HG03135 (cell line): ENCODE data around the gene TTLL9.
"Not testable (repeated sequence)": the region's sequence is repeated elsewhere in the genome, so short reads cannot be mapped to it uniquely, and the experiment has no call there.

Experiments
- ATAC-seq: cut with Tn5 transposase; IDR thresholded peaks from one replicate; pipeline ENCODE4 v1.9.1; 2021; ENCODE audit warnings: mild to moderate bottlenecking, moderate library complexity; ENCODE audit not compliant: unreplicated experiment

TTLL9 gene, protein sequence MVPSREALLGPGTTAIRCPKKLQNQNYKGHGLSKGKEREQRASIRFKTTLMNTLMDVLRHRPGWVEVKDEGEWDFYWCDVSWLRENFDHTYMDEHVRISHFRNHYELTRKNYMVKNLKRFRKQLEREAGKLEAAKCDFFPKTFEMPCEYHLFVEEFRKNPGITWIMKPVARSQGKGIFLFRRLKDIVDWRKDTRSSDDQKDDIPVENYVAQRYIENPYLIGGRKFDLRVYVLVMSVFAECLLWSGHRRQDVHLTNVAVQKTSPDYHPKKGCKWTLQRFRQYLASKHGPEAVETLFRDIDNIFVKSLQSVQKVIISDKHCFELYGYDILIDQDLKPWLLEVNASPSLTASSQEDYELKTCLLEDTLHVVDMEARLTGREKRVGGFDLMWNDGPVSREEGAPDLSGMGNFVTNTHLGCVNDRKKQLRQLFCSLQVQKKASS

DNA sequence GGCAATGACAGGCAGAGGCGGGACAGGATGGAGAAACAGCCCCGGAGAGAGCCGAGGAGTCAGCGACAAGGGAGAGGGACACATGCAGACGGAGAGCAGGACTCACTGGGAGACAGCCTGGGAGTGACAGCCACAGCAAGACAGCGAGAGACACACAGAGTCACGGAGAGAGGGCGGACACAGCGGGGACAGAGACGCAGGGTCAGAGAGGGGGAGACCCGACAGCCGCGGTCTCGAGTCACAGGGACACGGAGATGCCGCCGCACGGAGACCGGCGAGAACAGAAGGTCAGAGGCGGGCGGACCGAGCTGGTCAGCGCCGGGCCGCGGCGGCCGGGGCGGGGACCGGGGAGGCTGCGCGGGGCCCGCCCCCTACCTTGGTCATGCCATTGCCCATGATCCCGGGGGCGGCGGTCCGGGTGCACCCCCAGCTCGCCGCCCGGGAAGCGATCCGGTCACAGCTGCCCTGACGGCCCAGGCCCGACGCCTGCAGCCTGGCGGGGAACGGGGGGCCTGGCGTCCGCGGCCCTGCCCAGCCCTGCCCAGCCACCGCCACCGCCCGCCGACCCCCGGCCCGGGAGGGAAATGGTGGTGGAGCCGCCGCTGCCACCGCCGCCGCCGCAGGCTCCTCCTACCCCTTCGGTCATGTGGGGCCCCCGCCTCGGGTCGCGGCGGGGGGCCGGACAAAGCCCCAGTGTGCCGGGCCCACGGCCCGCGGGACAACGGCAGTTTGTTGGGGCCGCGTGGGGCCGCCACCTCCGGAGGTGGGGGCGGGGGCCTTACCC is at the start of gene TTLL9, which contains the start of gene DUSP15:
TTLL9 (plus strand) TSS at position 693 of the 784 bp plus-strand sequence. CDS start 493 bp downstream, outside the sequence.
DUSP15 (minus strand) TSS at position 586 of the 784 bp plus-strand sequence; CDS start at position 396, 190 bp downstream.
- no peak for ATAC-seq

GRCh38 chr20:31821427-31821826 is 49.0 kb upstream of the TTLL9 start:
- no peak for ATAC-seq

DNA sequence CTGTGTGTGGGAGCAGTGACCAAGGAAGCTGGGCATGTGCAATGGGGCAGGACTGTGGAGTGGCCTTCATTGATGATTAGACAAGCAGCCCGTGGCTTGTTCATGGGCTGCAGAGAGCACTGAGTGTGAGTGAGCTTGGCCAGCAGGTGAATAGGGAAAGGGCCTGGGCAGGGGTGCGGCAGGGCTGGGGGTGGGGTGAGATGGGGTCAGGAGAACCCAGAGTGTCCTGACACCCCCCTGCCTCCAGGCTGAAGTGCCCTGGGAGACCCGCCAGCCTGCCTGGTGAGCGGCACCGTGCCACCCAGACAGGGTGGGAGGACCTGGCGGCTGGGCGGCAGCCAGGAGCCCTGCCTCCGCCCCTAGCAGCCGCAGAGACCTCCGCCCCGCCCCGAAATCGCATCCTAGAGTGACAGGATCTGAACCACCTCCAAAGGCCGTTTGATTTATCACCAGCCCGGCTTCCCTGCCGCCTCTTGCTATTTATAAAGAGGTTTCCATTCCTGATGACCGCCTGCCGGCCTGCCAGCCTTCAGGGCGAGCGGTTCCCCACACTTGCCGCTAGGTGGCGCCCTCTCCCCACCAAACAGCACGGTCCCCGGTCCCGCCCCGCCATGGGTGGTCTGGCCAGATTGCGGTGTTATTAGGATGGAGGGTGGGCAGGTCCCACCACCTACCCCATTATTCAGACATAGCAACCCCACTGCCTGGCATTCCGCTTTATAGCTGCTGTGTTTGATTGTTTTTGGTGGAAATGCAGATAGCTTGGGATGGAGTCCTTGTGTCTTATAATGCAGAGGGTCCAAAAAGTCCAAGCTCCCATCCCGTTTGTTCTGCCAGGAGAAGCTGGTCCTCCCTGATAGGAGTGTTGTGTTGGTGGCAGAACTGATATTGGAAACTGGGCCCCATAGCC is 47.8 kb upstream of the TTLL9 start:
- peak; percentile 83 for ATAC-seq

DNA sequence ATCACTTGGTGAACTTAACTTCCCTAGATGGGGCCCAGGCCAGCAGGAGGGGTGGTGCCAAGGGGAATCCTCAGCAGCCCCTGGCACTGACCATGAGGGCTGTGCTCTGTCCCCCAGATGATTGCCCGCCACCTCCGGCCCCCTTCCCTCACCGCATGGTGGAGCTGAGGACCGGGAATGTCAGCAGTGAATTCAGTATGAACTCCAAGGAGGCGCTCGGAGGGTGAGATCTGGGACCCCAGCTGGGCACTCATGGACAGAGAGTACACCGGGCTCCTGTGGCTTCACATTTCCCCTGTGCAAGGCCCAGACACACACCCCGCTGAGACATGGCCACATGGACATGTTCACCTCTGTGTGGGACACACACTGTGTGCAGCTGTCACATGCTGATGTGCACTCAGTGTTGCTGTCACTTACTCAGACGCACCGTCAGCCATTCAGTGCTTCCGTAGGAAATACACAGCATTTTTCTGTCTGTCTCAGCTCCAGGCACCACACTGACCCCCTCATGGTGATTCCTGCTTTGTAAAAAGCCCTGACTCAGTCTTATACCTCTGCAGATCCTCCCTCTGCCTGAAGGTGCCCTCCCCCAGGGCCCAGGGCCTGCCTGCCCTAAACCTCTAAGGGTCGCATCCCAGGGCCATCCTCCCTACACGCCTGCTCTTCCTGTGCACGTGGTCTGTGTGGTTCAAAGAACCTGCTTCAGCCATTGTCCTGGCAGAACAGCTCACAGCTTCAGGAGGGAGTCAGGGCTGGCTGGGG is 46.9 kb upstream of the TTLL9 start:
- no peak for ATAC-seq

- no peak for ATAC-seq
Measured at GRCh38 chr20:31824125-31824485, 46.3 kb upstream of the TTLL9 start.

GRCh38 chr20:31824554-31825313 is 45.7 kb upstream of the TTLL9 start:
- ATAC-seq = no peak

DNA sequence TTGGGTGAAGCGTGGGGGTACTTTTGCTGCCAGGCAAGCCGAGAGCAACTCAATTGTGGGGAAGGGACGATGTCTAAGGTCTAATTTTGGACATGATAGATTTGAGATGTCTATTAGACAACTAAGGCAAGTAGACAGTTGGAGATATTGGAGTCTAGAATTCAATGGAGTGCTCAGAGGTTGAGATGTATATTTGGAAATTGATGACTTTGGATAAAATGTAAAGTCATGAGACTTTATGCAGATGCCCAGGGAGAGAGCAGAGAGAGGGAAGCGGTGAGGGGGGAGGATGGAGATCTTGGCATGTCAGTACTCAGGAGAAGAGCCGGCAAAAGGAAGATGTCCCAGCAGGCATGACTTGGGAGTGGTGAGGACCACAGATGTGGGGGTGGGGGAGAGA is 44.4 kb upstream of the TTLL9 start:
- no peak for ATAC-seq

DNA sequence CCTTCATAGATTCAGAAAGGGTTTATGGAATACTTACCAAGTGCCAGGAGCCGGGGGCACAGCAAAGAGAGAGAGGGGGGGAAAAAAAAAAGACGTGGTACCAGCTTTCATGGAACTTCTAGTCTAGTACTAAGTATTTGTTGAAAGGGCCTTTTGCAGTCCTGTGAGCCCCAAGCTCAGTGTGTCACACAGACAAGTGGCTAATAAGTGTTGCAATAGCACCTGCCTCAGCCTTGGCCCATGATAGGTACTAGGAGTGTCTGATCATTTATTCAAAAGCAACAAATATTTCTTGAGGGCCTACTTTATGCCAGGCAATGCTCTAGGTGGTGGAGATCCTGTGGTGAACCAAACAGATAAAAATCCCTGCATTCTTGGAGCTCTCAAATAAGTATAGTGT is 43.4 kb upstream of the TTLL9 start:
- no peak for ATAC-seq

GRCh38 chr20:31828016-31828415 is 42.4 kb upstream of the TTLL9 start:
- not testable (repeated sequence) for ATAC-seq

GRCh38 chr20:31829731-31830130 is 40.7 kb upstream of the TTLL9 start:
- no peak for ATAC-seq

DNA sequence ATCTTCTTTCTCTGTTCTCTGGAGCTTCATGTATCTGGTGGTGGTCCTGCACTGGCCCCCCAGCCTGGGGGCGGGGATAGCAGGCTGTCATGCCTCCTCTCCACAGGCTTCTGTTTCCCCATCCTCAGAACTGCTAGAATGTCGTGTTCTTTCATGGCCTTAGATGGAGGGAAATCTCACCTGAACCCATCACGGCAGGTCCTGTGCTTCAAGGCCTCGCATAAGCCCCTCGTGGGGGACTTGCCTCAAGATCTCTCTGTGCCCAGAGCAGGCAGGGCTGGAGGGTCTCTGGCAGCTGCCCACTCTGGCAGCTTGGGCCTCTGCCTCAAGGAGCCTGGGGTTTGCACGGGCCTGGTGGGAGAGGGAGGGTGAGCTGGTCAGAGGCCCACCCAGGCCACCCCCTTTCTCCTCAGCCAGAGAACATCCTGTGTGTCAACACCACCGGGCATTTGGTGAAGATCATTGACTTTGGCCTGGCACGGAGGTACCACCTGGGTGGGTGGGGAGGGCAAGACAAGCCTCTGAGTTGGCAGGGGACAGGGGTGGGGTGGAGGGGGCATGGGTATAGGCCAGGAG is 39.9 kb upstream of the TTLL9 start:
- ATAC-seq = no peak

GRCh38 chr20:31831211-31831610 is 39.2 kb upstream of the TTLL9 start:
- ATAC-seq = no peak

DNA sequence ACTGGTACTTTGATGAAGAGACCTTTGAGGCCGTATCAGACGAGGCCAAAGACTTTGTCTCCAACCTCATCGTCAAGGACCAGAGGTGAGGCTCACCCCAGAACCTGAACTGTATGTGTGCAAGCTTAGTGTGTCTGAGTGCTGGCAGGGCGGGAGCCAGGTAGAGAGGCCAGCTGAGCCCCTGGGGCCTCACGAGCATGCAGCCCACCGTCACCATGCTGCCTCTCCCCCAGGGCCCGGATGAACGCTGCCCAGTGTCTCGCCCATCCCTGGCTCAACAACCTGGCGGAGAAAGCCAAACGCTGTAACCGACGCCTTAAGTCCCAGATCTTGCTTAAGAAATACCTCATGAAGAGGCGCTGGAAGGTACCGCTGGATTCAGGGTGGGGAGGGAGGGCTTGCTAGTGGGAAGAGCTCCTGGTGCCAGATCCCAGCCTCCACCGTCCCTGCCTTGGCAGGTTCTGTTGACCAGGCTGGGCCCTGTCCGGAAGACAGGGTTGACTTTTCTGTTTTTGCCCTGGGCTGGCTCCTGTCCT is 38.6 kb upstream of the TTLL9 start:
- ATAC-seq = no peak

GRCh38 chr20:31833130-31833930 is 37.1 kb upstream of the TTLL9 start:
- ATAC-seq = no peak

DNA sequence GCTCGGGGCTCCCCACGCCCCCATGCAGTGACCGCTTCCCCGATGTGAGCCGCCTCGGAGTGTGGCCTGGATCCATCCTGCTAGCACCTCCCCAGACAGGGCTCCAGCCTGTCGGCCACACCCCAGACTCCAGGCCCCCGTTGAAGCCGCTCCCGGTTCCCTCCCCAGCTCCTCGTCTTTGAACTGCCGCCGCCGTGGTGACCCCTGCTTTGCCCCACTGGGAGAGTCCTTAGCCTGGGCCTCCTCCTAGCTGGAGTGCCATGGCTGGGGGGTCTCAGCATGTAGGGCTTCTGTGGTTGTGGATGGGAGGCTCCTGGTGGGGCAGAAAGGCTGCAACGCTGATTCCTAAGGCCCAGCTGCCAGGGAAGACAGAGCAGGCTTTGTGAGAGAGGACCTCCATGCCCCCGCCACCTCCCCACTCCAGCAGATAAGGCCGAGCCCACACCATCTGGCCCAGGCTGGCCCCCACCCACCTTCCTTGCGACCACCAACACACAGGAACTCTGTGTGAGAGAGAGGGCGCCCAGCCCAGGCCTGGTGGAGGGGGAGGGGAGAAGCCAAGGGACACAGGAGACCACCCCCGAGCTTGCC is 36.4 kb upstream of the TTLL9 start:
- ATAC-seq = no peak

DNA sequence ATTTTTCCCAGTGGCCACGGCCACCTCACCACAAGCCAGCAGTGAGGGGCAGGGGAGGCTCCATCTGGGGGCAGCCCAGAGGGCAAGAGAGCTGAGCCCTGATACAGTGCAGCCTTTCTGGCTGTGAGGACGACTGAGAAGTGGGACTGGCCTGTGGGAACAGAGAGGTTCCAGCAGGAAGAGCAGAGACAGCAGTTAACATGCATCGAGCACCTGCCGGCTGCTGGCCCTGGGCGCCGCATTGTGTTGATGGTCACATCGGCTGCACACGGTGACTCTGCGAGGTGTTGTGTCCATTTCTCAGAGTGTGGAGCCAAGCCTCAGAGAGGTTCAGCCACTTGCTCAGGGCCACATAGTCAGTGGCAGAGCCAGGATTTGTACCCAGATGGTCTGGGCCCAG is 34.9 kb upstream of the TTLL9 start:
- peak; percentile 16 for ATAC-seq

DNA sequence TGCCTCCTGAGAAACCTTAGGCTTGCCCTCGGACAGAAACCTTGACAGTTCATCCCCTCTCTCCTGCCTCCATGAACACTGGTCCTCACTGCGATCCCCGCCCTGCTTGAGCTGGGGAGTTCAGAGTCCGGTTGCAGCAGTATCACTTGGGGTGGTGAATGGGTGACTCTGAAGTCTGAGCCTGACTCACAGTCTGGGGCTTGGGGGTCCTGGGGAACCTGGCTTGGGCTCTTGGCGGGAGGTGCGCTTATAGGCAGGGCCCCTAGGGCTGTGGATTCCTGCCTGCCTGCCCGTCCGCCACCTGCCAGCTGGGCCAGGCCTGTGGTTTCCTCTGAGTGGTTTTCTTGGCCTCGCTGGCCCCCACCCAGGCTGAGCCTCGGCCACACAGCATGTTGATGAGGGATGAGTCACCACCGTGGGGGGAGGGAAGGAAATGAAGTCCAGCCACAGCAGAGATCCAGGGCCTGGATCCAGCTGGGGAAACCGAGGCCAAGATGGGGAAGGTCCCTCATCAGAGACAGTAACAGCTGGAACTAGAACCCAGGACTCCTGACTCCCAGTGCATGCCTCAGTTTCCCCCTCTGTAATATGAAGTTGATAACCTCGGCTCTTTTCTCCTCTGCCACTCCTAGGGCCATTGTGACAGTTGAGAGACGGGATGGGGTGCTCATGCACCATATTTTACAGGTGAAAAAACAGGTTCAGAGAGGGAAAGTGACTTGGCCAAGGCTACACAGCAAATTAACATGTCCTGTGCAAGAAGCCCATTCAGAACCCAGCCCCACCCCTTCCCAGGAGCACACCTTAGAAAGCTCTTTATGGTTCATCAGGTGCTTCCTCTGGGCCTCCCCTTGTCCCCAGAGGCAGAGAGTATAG is 34.2 kb upstream of the TTLL9 start:
- peak; percentile 68 for ATAC-seq
